MCF 10A (cell line): Measurements from ENCODE around the gene ZNF292. TPM values are rescaled to one million over a fixed set of nuclear protein-coding genes. Genes with fewer than 3 reads are reported as not detected.

Experiments
- BruUV-seq: library from RNA; stranded (reverse); fragments of 400-500 nt; replicated peaks from 2 replicates; lab custom pipeline; 2021; lab: Mats Ljungman, UMichigan
- CTCF ChIA-PET: fragments of 300-600 bp; sonication (Branson Sonifier 250); formaldehyde crosslinking; extraction: SDS; loops from one replicate; lab custom pipeline; 2021; ENCODE audit warnings: antibody characterized with exemption, inconsistent platforms; lab: Yijun Ruan, JAX
- POLR2A ChIA-PET: fragments of 300-600, 350-650 bp; sonication (Branson Sonifier 250); formaldehyde crosslinking; extraction: SDS; loops from one replicate; lab custom pipeline; 2020; ENCODE audit warnings: antibody characterized with exemption, inconsistent platforms; lab: Yijun Ruan, JAX
- DNase-seq: peaks from one replicate; pipeline ENCODE4 v3.0.0-alpha.2; 2018; ENCODE audit not compliant: unreplicated experiment
- H3K27ac Mint-ChIP-seq: one replicate; pipeline ENCODE4 v1.8.0; 2022; ENCODE audit warnings: mild to moderate bottlenecking, low read depth, mixed read lengths; ENCODE audit not compliant: unreplicated experiment
- H3K27me3 Mint-ChIP-seq: one replicate; pipeline ENCODE4 v1.8.0; 2022; ENCODE audit warnings: mixed read lengths; ENCODE audit not compliant: insufficient read depth, unreplicated experiment
- H3K36me3 Mint-ChIP-seq: one replicate; pipeline ENCODE4 v1.8.0; 2022; ENCODE audit warnings: mild to moderate bottlenecking, moderate library complexity, mixed read lengths; ENCODE audit not compliant: insufficient read depth, unreplicated experiment
- H3K4me1 Mint-ChIP-seq: one replicate; pipeline ENCODE4 v1.8.0; 2022; ENCODE audit warnings: mixed read lengths; ENCODE audit not compliant: insufficient read depth, unreplicated experiment
- H3K4me3 Mint-ChIP-seq: one replicate; pipeline ENCODE4 v1.8.0; 2022; ENCODE audit warnings: mild to moderate bottlenecking, moderate library complexity, mixed read lengths; ENCODE audit not compliant: unreplicated experiment
- H3K9me3 Mint-ChIP-seq: one replicate; pipeline ENCODE4 v1.8.0; 2022; ENCODE audit warnings: mixed read lengths; ENCODE audit not compliant: unreplicated experiment
- intact Hi-C: fragments of 100-400 bp; cut with micrococcal nuclease; formaldehyde crosslinking; loops from 2 replicates; pipeline ENCODE4 v1.14.1; 2022
- total RNA-seq: library from RNA; stranded (reverse); gene quantifications from 2 replicates; pipeline ENCODE4 v1.2.3, GENCODE V29; 2022
- TF ChIP-seq, protein P1 (sequence below): fragments of 200-600 bp; IDR thresholded peaks from one replicate; pipeline ENCODE4 v1.8.0; 2022; ENCODE audit warnings: antibody characterized with exemption, mild to moderate bottlenecking; ENCODE audit not compliant: unreplicated experiment

ZNF292 gene
- total RNA-seq, 1 experiment from 2014 or later = 17.1 TPM

DNA sequence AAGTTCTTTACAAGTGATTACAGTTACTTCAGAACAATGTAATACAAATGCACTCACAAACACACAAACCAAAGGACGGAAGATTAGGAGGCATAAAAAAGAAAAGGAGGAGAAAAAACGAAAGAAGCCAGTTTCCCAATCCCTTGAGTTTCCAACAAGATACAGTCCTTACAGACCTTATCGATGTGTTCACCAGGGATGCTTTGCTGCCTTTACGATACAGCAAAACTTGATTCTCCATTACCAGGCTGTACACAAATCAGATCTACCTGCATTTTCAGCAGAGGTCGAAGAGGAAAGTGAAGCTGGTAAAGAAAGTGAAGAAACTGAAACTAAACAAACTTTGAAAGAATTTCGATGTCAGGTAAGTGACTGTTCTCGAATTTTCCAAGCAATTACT is 104.4 kb downstream of the ZNF292 start:
- Mint-ChIP-seq H3K27me3 (no peaks in the 10 kb centered on the region), H3K4me3 (no peak overlapping the region), H3K36me3 (peaks cover 61% of the 10 kb centered on the region), H3K4me1 (no peaks in the 10 kb centered on the region), H3K27ac (no peak overlapping the region), H3K9me3 (no peaks in the 10 kb centered on the region)
- TF ChIP-seq, protein P1, sequence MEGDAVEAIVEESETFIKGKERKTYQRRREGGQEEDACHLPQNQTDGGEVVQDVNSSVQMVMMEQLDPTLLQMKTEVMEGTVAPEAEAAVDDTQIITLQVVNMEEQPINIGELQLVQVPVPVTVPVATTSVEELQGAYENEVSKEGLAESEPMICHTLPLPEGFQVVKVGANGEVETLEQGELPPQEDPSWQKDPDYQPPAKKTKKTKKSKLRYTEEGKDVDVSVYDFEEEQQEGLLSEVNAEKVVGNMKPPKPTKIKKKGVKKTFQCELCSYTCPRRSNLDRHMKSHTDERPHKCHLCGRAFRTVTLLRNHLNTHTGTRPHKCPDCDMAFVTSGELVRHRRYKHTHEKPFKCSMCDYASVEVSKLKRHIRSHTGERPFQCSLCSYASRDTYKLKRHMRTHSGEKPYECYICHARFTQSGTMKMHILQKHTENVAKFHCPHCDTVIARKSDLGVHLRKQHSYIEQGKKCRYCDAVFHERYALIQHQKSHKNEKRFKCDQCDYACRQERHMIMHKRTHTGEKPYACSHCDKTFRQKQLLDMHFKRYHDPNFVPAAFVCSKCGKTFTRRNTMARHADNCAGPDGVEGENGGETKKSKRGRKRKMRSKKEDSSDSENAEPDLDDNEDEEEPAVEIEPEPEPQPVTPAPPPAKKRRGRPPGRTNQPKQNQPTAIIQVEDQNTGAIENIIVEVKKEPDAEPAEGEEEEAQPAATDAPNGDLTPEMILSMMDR = no peak
- BruUV-seq = TSS peak; percentile 5
- ChIA-PET POLR2A (interaction anchor here (0.7 kb wide), 1 partner anchor 217 kb away, joined by 3 read pairs; no protein-coding TSS in a partner anchor), CTCF (no interaction called here)
- intact Hi-C loops = no loop called here
- DNase-seq = no peak

DNA sequence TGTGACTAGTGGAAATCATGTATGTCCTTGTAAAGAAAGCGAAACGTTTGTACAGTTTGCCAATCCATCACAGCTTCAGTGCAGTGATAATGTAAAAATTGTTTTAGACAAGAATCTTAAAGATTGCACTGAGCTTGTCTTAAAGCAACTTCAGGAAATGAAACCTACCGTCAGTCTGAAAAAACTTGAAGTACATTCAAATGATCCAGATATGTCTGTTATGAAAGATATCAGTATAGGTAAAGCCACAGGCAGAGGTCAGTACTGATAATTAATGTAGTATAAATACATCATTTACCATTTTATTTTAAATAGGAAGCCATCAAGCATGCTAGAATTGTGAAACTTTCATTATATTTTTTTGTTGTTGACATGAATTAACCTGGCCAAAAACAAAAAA is 106.2 kb downstream of the ZNF292 start:
- CTCF ChIA-PET = interaction anchor here (0.5 to 1.2 kb wide), 2 partner anchors 12 to 172 kb away, joined by 3 to 8 read pairs; no protein-coding TSS in a partner anchor
- no TSS peak for BruUV-seq
- TF ChIP-seq, protein P1 = no peak

DNA sequence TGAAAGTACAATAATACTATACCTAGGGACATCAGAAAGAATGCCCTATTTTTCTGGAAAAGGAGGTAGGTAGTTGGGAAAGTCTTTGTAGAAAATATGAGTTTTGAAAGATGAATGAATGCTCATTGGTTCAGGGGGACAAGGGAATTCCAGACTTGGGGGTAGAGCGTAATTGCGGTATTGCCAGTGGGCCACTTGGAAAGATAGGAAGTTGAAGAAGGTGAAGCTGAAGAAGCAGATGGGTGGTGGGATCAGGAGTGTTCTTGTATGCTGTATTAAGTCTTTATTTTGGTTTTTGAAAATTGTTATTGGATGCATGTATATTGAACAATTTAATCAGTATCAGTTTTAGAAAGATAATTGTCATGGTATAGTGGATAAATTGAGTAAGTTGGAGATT is 109.1 kb downstream of the ZNF292 start:
- peaks cover 26% of the 10 kb centered on the region for H3K36me3 Mint-ChIP-seq
- CTCF ChIA-PET = interaction anchor here (0.7 kb wide), 1 partner anchor 1519 kb away, joined by 4 read pairs; no protein-coding TSS in a partner anchor
- no peak overlapping the region for H3K27ac Mint-ChIP-seq
- no peak overlapping the region for H3K4me3 Mint-ChIP-seq
- no peaks in the 10 kb centered on the region for H3K9me3 Mint-ChIP-seq
- TF ChIP-seq, protein P1 = no peak
- H3K27me3 Mint-ChIP-seq = no peaks in the 10 kb centered on the region
- intact Hi-C loops = no loop called here
- DNase-seq = no peak
- H3K4me1 Mint-ChIP-seq = no peaks in the 10 kb centered on the region
- POLR2A ChIA-PET = no interaction called here
- no TSS peak for BruUV-seq

More for the DNA sequence above, 106.2 kb downstream of the ZNF292 start:
- Mint-ChIP-seq H3K27ac (no peak overlapping the region), H3K4me3 (no peak overlapping the region), H3K27me3 (no peaks in the 10 kb centered on the region), H3K9me3 (no peaks in the 10 kb centered on the region), H3K4me1 (no peaks in the 10 kb centered on the region), H3K36me3 (peaks cover 47% of the 10 kb centered on the region)
- DNase-seq = no peak
- POLR2A ChIA-PET = no interaction called here
- intact Hi-C loops = no loop called here

DNA sequence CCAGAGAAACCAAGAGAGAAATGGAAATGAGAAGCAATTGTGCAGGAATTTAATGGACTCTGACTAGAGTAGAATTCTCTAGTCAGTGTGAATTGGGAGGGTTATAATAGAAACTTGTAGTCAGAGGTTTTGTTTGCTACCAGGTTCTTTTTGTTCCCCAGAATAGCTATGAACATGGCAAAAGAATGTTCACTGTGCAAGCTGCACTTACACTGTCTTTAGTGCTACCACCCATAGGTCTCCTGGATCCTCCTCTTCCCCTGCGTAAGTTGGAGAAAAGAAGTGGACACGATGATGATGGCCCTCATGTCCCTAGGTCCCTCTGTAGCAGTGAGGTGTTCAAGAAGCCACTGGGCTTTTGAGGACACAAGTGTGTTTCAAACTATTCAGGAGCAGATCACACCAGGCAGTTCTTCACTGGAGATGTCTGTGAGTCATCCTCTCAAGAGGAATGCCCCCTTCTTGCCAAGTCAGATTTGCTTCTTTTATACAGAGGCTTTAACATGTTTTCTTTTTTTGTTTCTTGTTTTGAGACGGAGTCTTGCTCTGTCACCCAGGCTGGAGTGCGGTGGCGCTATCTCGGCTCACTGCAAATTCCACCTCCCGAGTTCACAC is 119.4 kb downstream of the ZNF292 start:
- CTCF ChIA-PET = no interaction called here
- Mint-ChIP-seq H3K27ac (no peak overlapping the region), H3K4me3 (no peak overlapping the region), H3K27me3 (no peaks in the 10 kb centered on the region), H3K36me3 (no peaks in the 10 kb centered on the region), H3K4me1 (no peaks in the 10 kb centered on the region), H3K9me3 (no peaks in the 10 kb centered on the region)
- TF ChIP-seq, protein P1 = no peak
- POLR2A ChIA-PET = no interaction called here
- DNase-seq = peak; percentile 26
- intact Hi-C loops = no loop called here
- no TSS peak for BruUV-seq
